H1 (cell line): Measurements from ENCODE around the gene POLE3. TPM values are rescaled to one million over a fixed set of nuclear protein-coding genes. Genes with fewer than 3 reads are reported as not detected.

Experiments used
- CTCF ChIA-PET: fragments of 300-600 bp; sonication (Branson Sonifier 250); formaldehyde crosslinking; loops from one replicate; lab custom pipeline; 2021; ENCODE audit not compliant: partially characterized antibody; lab: Charles Lee
- POLR2A ChIA-PET: fragments of 300-600 bp; sonication (Branson Sonifier 250); formaldehyde crosslinking; loops from one replicate; lab custom pipeline; 2021; ENCODE audit warnings: inconsistent platforms; ENCODE audit not compliant: partially characterized antibody; lab: Charles Lee
- DNase-seq, 2 experiments: peaks; one replicate each; pipeline versions ENCODE4 v3.0.0 to v3.0.0-alpha.2; 2010 to 2022; ENCODE audit warnings: low spot score in 2 of 2, low read depth in 1 of 2, mixed read lengths in 1 of 2
- FAIRE-seq: peaks from 2 replicates; lab custom pipeline; 2011; peaks lifted over from hg19 to GRCh38; lab: Jason Lieb, UNC
- H2AFZ ChIP-seq: 2 replicates; pipeline ENCODE4 v1.8.1; 2012; ENCODE audit warnings: low read length, inconsistent platforms
- H2AK5ac ChIP-seq: 2 replicates; pipeline ENCODE4 v1.6.1; 2013; ENCODE audit warnings: low read depth, low read length
- H2BK120ac ChIP-seq: replicated peaks from 2 replicates; pipeline ENCODE3; 2013; ENCODE audit warnings: low read depth, low read length, inconsistent platforms
- H2BK12ac ChIP-seq: 2 replicates; pipeline ENCODE4 v1.6.1; 2013; ENCODE audit warnings: low read depth, low read length
- H2BK15ac ChIP-seq: 2 replicates; pipeline ENCODE4 v1.6.1; 2013; ENCODE audit warnings: low read length
- H2BK20ac ChIP-seq: 2 replicates; pipeline ENCODE4 v1.6.1; 2013; ENCODE audit warnings: low read length
- H2BK5ac ChIP-seq: 2 replicates; pipeline ENCODE4 v1.6.1; 2013; ENCODE audit warnings: low read depth, low read length
- H3K14ac ChIP-seq: 2 replicates; pipeline ENCODE4 v1.6.1; 2013; ENCODE audit warnings: inconsistent platforms; ENCODE audit not compliant: insufficient read length
- H3K18ac ChIP-seq: 2 replicates; pipeline ENCODE4 v1.6.1; 2013; ENCODE audit warnings: low read length; ENCODE audit errors: extremely low read depth
- H3K23ac ChIP-seq: 2 replicates; pipeline ENCODE4 v1.6.1; 2013; ENCODE audit warnings: inconsistent platforms; ENCODE audit not compliant: insufficient read length
- H3K23me2 ChIP-seq: 2 replicates; pipeline ENCODE4 v1.6.1; 2013; ENCODE audit warnings: low read depth, low read length
- H3K27ac ChIP-seq: 2 replicates; pipeline ENCODE4 v1.6.1; 2011; ENCODE audit warnings: low read depth, low read length, inconsistent platforms
- H3K27me3 ChIP-seq, 4 experiments: replicated peaks in 1 of 4; 1 replicate in 1 of 4; 2 replicates in 3 of 4; pipeline versions ENCODE4 v1.6.1 to v1.8.1; 2011 to 2013; ENCODE audit warnings: low read length in 3 of 4, mild to moderate bottlenecking in 3 of 4, inconsistent platforms in 2 of 4, mixed read lengths in 2 of 4, moderate library complexity in 1 of 4; ENCODE audit not compliant: control insufficient read depth in 3 of 4, insufficient read depth in 3 of 4; ENCODE audit errors: extremely low read depth in 1 of 4
- H3K36me3 ChIP-seq, 4 experiments: 2 replicates each; pipeline versions ENCODE4 v1.6.1 to v1.8.1; 2011 to 2013; ENCODE audit warnings: mild to moderate bottlenecking in 4 of 4, low read length in 3 of 4, moderate library complexity in 2 of 4, control low read depth in 1 of 4, inconsistent platforms in 1 of 4; ENCODE audit not compliant: insufficient read depth in 4 of 4, control insufficient read depth in 2 of 4
- H3K4ac ChIP-seq: replicated peaks from 2 replicates; pipeline ENCODE3; 2013; ENCODE audit warnings: low read length, low read depth, mixed read lengths, inconsistent platforms; ENCODE audit not compliant: insufficient read length
- H3K4me1 ChIP-seq, 4 experiments: replicated peaks in 1 of 4; 1 replicate in 1 of 4; 2 replicates in 3 of 4; pipeline versions ENCODE4 v1.6.1 to v1.8.1; 2011 to 2013; ENCODE audit warnings: low read length in 3 of 4, inconsistent platforms in 2 of 4, mixed read lengths in 1 of 4; ENCODE audit not compliant: insufficient read depth in 4 of 4, control insufficient read depth in 3 of 4
- H3K4me2 ChIP-seq, 2 experiments: 2 replicates each; pipeline versions ENCODE4 v1.6.1 to v1.8.1; 2011 to 2013; ENCODE audit warnings: low read depth in 2 of 2, low read length in 2 of 2, control low read depth in 1 of 2, inconsistent platforms in 1 of 2, mild to moderate bottlenecking in 1 of 2; ENCODE audit not compliant: insufficient read depth in 1 of 2
- H3K4me3 ChIP-seq, 4 experiments: fragments of 200-600, 300-600 bp in 1 of 4; sonication (generic), shearing (Covaris generic), sonication (Bioruptor Twin) in 1 of 4; 2 replicates each; pipeline versions ENCODE4 v1.5.1 to v1.8.1; 2011 to 2016; ENCODE audit warnings: low read length in 4 of 4, low read depth in 3 of 4, control low read depth in 2 of 4, inconsistent platforms in 2 of 4, mild to moderate bottlenecking in 2 of 4, mixed read lengths in 1 of 4, moderate library complexity in 1 of 4; ENCODE audit not compliant: insufficient read depth in 2 of 4; ENCODE audit errors: extremely low read depth in 1 of 4
- H3K56ac ChIP-seq: replicated peaks from 2 replicates; pipeline ENCODE3; 2013; ENCODE audit warnings: low read depth, mild to moderate bottlenecking, mixed read lengths, low read length, inconsistent platforms; ENCODE audit not compliant: insufficient read length
- H3K79me1 ChIP-seq: 2 replicates; pipeline ENCODE4 v1.6.1; 2013; ENCODE audit warnings: low read depth, low read length, control low read depth
- H3K79me2 ChIP-seq, 2 experiments: 2 replicates each; pipeline versions ENCODE4 v1.6.1 to v1.8.1; 2012 to 2013; ENCODE audit warnings: low read length in 2 of 2, mild to moderate bottlenecking in 2 of 2, inconsistent platforms in 1 of 2; ENCODE audit not compliant: insufficient read depth in 2 of 2, control insufficient read depth in 1 of 2
- H3K9ac ChIP-seq, 4 experiments: replicated peaks in 1 of 4; 1 replicate in 1 of 4; 2 replicates in 3 of 4; pipeline versions ENCODE4 v1.6.1 to v1.8.1; 2011 to 2013; ENCODE audit warnings: low read depth in 3 of 4, low read length in 3 of 4, control low read depth in 2 of 4, mild to moderate bottlenecking in 2 of 4, moderate library complexity in 2 of 4, inconsistent platforms in 1 of 4; ENCODE audit errors: extremely low read depth in 1 of 4
- H3K9me3 ChIP-seq, 2 experiments: 2 replicates each; pipeline versions ENCODE4 v1.6.1 to v1.8.1; 2012 to 2013; ENCODE audit warnings: mild to moderate bottlenecking in 2 of 2, moderate library complexity in 2 of 2, control low read depth in 1 of 2, inconsistent platforms in 1 of 2, low read depth in 1 of 2, low read length in 1 of 2, mixed read lengths in 1 of 2; ENCODE audit not compliant: insufficient read depth in 2 of 2
- H4K20me1 ChIP-seq, 2 experiments: replicated peaks in 1 of 2; 2 replicates each; pipeline versions ENCODE3 to v1.8.1; 2011 to 2013; ENCODE audit warnings: inconsistent platforms in 2 of 2, low read length in 2 of 2, mild to moderate bottlenecking in 1 of 2; ENCODE audit not compliant: insufficient read depth in 2 of 2, control insufficient read depth in 1 of 2
- H4K5ac ChIP-seq: 2 replicates; pipeline ENCODE4 v1.6.1; 2013; ENCODE audit warnings: low read length, low read depth, mixed read lengths, inconsistent platforms; ENCODE audit not compliant: insufficient read length
- H4K8ac ChIP-seq: 2 replicates; pipeline ENCODE4 v1.8.0; 2013; ENCODE audit warnings: mild to moderate bottlenecking, moderate library complexity, low read length, inconsistent platforms; ENCODE audit not compliant: insufficient read depth; ENCODE audit errors: extremely low read depth
- H4K91ac ChIP-seq: replicated peaks from 2 replicates; pipeline ENCODE3; 2013; ENCODE audit warnings: low read length, mixed read lengths, inconsistent platforms; ENCODE audit not compliant: insufficient read length
- BCL11A ChIP-seq, 2 experiments: IDR thresholded peaks; one replicate each; pipeline ENCODE4 v1.6.1; 2011; ENCODE audit warnings: low read depth in 2 of 2, low read length in 2 of 2, mild to moderate bottlenecking in 2 of 2
- CBX5 ChIP-seq: fragments of 300-800, 300-1000 bp; sonication (generic); IDR thresholded peaks from 2 replicates; pipeline ENCODE4 v1.7.1; 2016; ENCODE audit warnings: antibody characterized with exemption, low read length, low read depth
- CEBPB ChIP-seq: IDR thresholded peaks from 2 replicates; pipeline ENCODE4 v1.6.1; 2012; ENCODE audit warnings: low read depth, low read length
- EGR1 ChIP-seq: IDR thresholded peaks from 2 replicates; pipeline ENCODE4 v1.6.1; 2011; ENCODE audit warnings: low read depth, low read length, borderline replicate concordance
- FOSL1 ChIP-seq: IDR thresholded peaks from 2 replicates; pipeline ENCODE4 v1.6.1; 2011; ENCODE audit warnings: mild to moderate bottlenecking, low read depth, low read length, moderate library complexity; ENCODE audit not compliant: insufficient read depth
- KDM4A ChIP-seq: IDR thresholded peaks from one replicate; pipeline ENCODE4 v1.7.1; 2012; ENCODE audit warnings: low read depth, mild to moderate bottlenecking, moderate library complexity, low read length, inconsistent platforms; ENCODE audit not compliant: severe bottlenecking
- NRF1 ChIP-seq: IDR thresholded peaks from 2 replicates; pipeline ENCODE4 v1.6.1; 2011; ENCODE audit warnings: mild to moderate bottlenecking, low read depth, low read length, improper control_type of control experiment
- RBBP5 ChIP-seq: IDR thresholded peaks from 2 replicates; pipeline ENCODE4 v1.7.1; 2012; ENCODE audit warnings: low read depth, mild to moderate bottlenecking, inconsistent platforms, low read length, moderate library complexity, borderline replicate concordance
- RFX5 ChIP-seq: IDR thresholded peaks from 2 replicates; pipeline ENCODE4 v1.6.1; 2011; ENCODE audit warnings: low read depth, low read length, improper control_type of control experiment, borderline replicate concordance
- SIN3A ChIP-seq, 2 experiments: IDR thresholded peaks in 1 of 2; conservative IDR thresholded peaks in 1 of 2; 2 replicates each; pipeline ENCODE4 v1.6.1; 2011 to 2012; ENCODE audit warnings: low read length in 2 of 2, improper control_type of control experiment in 1 of 2, low read depth in 1 of 2, mild to moderate bottlenecking in 1 of 2
- SP1 ChIP-seq: IDR thresholded peaks from 2 replicates; pipeline ENCODE4 v1.6.1; 2011; ENCODE audit warnings: low read depth, low read length
- SP4 ChIP-seq: IDR thresholded peaks from 2 replicates; pipeline ENCODE4 v1.6.1; 2012; ENCODE audit warnings: low read length, inconsistent platforms
- WGBS, 2 experiments: shearing (Covaris generic) in 1 of 2; methylation state at CpG; one replicate each; pipeline versions ENCODE4 v1.1.6 to v1.1.7; 2013 to 2015; ENCODE audit warnings: low lambda C conversion rate in 2 of 2, mixed read lengths in 2 of 2, inconsistent platforms in 1 of 2, low coverage in 1 of 2, missing lambda C conversion rate in 1 of 2; ENCODE audit not compliant: insufficient replicate concordance in 2 of 2, insufficient coverage in 1 of 2, insufficient read length in 1 of 2; ENCODE audit errors: extremely low coverage in 1 of 2, missing lambda C conversion rate in 1 of 2; 5-methylcytosine and 5-hydroxymethylcytosine counted together
- polyA plus RNA-seq, 7 experiments: library from polyadenylated mRNA; depleted of rRNA in 3 of 7; stranded (reverse) in 5 of 7; unstranded in 2 of 7; fragments of >200 nt in 5 of 7; fragments of 200-250 nt in 2 of 7; gene quantifications; 1 replicate in 5 of 7; 2 replicates in 1 of 7; 4 replicates in 1 of 7; pipeline versions ENCODE4 v1.2.1 to v1.2.3, GENCODE V29; 2011 to 2013; ENCODE audit warnings: missing spikeins in 2 of 7, mixed read lengths in 2 of 7
- total RNA-seq: library from RNA; stranded (reverse); fragmentation: NEBNext Ultra II Directional; extraction: Animal tissue kit (Norgen Biotek cat#: 25700); gene quantifications from 2 replicates; pipeline ENCODE4 v1.2.1, GENCODE V29; 2021

Gene POLE3
- total and polyA plus RNA-seq, 2 of the 8 experiments (the other 6 are each of a cell fraction or from before 2014, with no cell fraction given): 52.7 to 77.3 TPM

- Histone ChIP-seq H3K9ac (no peak overlapping the region), H3K27me3 (no peaks in the 10 kb centered on the region), H4K20me1 (no peaks in the 10 kb centered on the region), H2AFZ (no peak overlapping the region), H3K23ac (no peak overlapping the region), H2BK120ac (no peak overlapping the region), H3K23me2 (no peaks in the 10 kb centered on the region), H3K14ac (no peak overlapping the region), H4K8ac (no peak overlapping the region; the same call in 1 of the 2 replicates), H4K5ac (no peak overlapping the region), H3K4me2 (no peak overlapping the region), H3K79me1 (no peaks in the 10 kb centered on the region), H2AK5ac (no peak overlapping the region), H4K91ac (no peak overlapping the region), H2BK5ac (no peak overlapping the region), H2BK15ac (no peak overlapping the region), H3K4me1 (no peaks in the 10 kb centered on the region), H3K4me3 (no peak overlapping the region), H3K9me3 (no peaks in the 10 kb centered on the region), H2BK12ac (no peak overlapping the region), H3K36me3 (peaks cover 0 to 12% (median 5%) of the 10 kb centered on the region in 4 experiments; a peak in 5 of 8 replicates), H3K79me2 (no peaks in the 10 kb centered on the region), H3K4ac (no peak overlapping the region), H2BK20ac (no peak overlapping the region), H3K27ac (no peak overlapping the region), H3K56ac (no peak overlapping the region), H3K18ac (no peak overlapping the region)
- POLR2A ChIA-PET: interaction anchor here (1.2 to 2.1 kb wide), 3 partner anchors 10 to 24 kb away, joined by 3 to 6 read pairs (median 4); partner anchors contain the start of genes C9orf43 and POLE3
- DNase-seq (no peak), FAIRE-seq (no peak)
- CTCF ChIA-PET: interaction anchor here (0.7 to 1.5 kb wide), 3 partner anchors 10 to 32 kb away, joined by 3 to 4 read pairs (median 3); no protein-coding TSS in a partner anchor
- WGBS, 2 experiments: 94 to 100% methylated on average over 1 to 4 of the region's 4 CpGs
- TF ChIP-seq SP4 (no peak), NRF1 (no peak), BCL11A (IDR thresholded peaks at IDR 0.05; ENCODE audit: low read depth in 2 of 2, low read length in 2 of 2) (no peak), RFX5 (no peak), RBBP5 (no peak), FOSL1 (no peak), CEBPB (no peak), EGR1 (no peak), SIN3A (conservative IDR thresholded peaks at IDR 0.05 in 1 of 2, IDR thresholded peaks at IDR 0.05 in 1 of 2; ENCODE audit: low read depth in 1 of 2, low read length in 2 of 2) (no peak), SP1 (no peak), CBX5 (no peak), KDM4A (no peak)
Observed at GRCh38 chr9:113386571-113387393, 23.7 kb downstream of the POLE3 start.
